ENCODE results near the gene ARHGEF7. TPM values are rescaled to one million over a fixed set of nuclear protein-coding genes. Genes with fewer than 3 reads are reported as not detected.

ARHGEF7 gene
- total and polyA plus RNA-seq, 5 donors = 21.3 to 43.9 (median 35.3) TPM

DNA sequence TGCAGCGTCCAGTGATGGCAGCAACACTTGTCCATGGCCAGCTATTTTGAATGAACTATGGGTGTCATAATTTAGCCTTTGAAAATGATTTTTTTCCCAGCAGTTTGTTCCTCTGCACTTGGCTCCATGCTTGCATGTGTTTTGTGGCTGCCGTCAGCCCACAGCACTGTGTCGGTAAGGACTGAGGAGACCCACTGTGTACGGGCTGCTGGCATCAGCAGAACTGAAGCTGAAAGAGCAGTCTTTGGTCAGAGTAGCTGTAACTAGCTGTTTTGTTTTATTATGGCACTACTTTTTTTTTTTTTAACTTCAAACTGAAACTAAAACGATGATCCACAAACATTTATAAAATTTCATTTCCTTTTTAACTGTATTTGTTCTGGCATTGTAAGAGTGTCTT is 155.0 kb downstream of the ARHGEF7 start:
- Histone ChIP-seq H3K4me3 (ENCODE audit: low read length) (no peak overlapping the region), H3K4me1 (ENCODE audit: control insufficient read depth, insufficient read depth, low read length) (peaks cover 4% of the 10 kb centered on the region), H3K9me3 (ENCODE audit: control insufficient read depth, low read length) (no peaks in the 10 kb centered on the region), H3K27ac (ENCODE audit: low read length) (no peak overlapping the region), H3K27me3 (ENCODE audit: control insufficient read depth, insufficient read depth) (no peaks in the 10 kb centered on the region)
- WGBS = 62% methylated on average over 5 of the region's 5 CpGs
- DNase-seq (no peak), ATAC-seq (no peak)
- intact Hi-C loops (cut with DNase I) = no loop called here

DNA sequence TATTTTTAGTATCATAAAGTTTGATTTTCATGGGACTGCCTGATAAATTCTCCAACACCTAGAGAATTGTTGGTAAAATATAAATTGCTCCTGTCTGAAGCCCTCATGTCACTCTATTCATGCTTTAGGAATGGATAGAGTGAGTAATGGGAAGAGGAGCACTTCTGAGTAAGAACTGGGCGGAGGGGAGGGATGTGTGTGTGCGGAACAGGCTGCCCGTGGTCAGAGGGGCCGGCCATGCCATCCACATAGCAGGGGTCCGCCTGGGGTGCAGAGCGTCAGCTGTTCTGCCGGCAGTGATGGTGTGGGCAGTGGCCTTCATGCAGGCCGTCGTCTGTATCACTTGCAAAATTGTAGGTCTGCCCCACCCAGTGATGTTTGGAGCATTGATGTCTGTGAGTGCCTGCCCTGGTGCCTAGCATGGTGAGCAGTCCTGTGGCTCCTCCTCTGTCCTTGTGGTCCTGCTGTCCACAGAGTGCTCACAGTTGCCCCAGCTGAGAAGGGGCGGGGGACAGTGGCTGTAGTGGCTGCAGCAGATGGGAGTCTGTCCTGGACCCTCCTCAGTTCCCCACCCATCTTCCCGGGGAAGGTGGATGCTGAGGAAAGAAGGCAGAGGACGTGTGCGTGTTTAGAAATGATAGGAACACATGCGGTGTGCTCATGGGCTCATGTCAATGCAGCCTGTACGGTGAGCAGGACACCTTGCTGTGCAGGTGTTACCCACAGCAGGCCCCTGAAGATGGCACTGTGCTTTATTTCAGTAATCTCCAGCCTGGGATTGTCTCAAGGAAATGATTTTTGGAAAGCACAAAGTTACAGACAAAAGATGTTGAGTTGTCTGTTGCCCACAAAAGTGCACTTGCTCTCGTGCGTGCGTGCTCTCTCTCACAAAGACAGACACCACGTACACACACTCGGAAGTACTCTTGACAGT is 155.9 kb downstream of the ARHGEF7 start:
- H3K4me1 ChIP-seq (ENCODE audit: control insufficient read depth, insufficient read depth, low read length) = peaks cover 4% of the 10 kb centered on the region
- no peak for DNase-seq
- H3K27ac ChIP-seq (ENCODE audit: low read length) = no peak overlapping the region
- no peaks in the 10 kb centered on the region for H3K27me3 ChIP-seq (ENCODE audit: control insufficient read depth, insufficient read depth)
- intact Hi-C loops (cut with DNase I) = no loop called here
- no peak overlapping the region for H3K4me3 ChIP-seq (ENCODE audit: low read length)
- 89% methylated on average over 20 of the region's 20 CpGs for WGBS
- ATAC-seq = peak; percentile 14 to 29
- H3K9me3 ChIP-seq (ENCODE audit: control insufficient read depth, low read length) = no peaks in the 10 kb centered on the region

DNA sequence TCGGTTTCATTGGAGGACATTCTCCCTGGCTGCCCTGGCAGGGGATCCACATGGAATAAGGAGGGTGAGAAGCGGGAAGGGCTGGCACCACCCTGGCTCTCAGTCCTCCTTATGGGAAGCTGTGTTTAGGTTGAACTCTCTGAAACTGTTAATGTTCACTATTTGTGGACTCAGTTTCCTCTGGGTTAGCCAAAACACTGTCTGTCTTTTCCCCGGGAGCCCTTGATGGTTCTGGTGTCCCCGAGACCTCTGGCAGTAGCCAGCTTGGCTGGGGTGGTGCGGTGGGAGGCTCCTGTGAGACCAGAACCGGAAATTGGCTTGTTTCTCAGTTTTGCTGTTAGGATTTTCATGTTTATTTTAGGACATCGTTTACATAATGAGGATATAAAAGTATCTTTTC is 157.0 kb downstream of the ARHGEF7 start:
- H3K4me3 ChIP-seq (ENCODE audit: low read length) = no peak overlapping the region
- no peaks in the 10 kb centered on the region for H3K9me3 ChIP-seq (ENCODE audit: control insufficient read depth, low read length)
- whole genome bisulfite sequencing = 58% methylated on average over 7 of the region's 7 CpGs
- H3K4me1 ChIP-seq (ENCODE audit: control insufficient read depth, insufficient read depth, low read length) = peaks cover 4% of the 10 kb centered on the region
- no peak overlapping the region for H3K27ac ChIP-seq (ENCODE audit: low read length)
- peak in 1 of 2 donors; percentile 44 for ATAC-seq
- intact Hi-C loops (cut with DNase I) = no loop called here
- DNase-seq = no peak
- no peaks in the 10 kb centered on the region for H3K27me3 ChIP-seq (ENCODE audit: control insufficient read depth, insufficient read depth)

DNA sequence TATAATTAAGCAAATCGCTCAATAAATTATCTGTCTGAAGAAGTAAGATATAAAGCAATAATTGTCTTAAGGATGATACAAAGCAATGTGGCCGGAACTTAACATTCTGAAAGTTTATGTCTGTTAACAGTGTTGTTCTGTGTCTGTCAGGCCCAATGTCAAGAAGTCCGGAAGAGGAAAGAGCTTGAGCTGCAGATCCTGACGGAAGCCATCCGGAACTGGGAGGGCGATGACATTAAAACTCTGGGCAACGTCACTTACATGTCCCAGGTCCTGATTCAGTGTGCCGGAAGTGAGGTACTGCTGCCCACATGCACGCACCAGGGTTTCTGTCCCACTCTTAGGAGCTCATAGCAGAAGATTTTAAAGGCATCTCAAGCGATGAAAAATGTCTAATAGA is 160.3 kb downstream of the ARHGEF7 start:
- intact Hi-C loops (cut with DNase I) = no loop called here
- Histone ChIP-seq H3K4me3 (ENCODE audit: low read length) (no peak overlapping the region), H3K27me3 (ENCODE audit: control insufficient read depth, insufficient read depth) (no peaks in the 10 kb centered on the region), H3K27ac (ENCODE audit: low read length) (no peak overlapping the region), H3K4me1 (ENCODE audit: control insufficient read depth, insufficient read depth, low read length) (peaks cover 4% of the 10 kb centered on the region), H3K9me3 (ENCODE audit: control insufficient read depth, low read length) (no peaks in the 10 kb centered on the region)
- DNase-seq (no peak), ATAC-seq (no peak)
- WGBS = 62% methylated on average over 10 of the region's 10 CpGs

DNA sequence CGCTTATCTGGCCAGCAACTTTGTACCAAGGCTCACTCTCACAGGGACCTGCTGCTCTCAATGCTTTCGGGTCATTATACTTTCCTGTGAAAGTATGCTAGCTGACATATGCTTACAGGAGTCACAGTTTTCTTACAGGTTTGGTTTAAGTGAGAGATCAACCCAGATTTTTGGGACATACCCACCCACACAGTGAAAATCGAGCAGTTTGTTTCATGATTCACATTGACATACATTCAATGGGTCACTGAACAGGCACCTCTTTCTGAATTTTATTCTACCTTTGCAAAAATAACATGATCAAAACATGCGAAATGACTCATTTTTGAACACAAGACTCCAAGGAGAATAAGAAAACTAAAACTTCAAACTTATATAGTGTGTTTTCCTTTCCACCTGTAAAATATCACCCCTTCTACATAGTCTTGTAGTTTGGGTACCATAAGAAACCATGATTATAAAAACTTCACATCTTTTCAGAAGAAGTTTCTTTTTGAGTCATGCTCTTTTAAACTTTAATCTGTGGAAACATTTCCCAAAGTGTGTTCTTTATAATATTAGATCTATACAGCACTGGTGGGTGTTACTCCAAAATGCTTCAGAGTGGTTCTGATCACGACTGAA is 161.0 kb downstream of the ARHGEF7 start:
- intact Hi-C loops (cut with DNase I) = no loop called here
- Histone ChIP-seq H3K4me1 (ENCODE audit: control insufficient read depth, insufficient read depth, low read length) (peaks cover 6% of the 10 kb centered on the region), H3K9me3 (ENCODE audit: control insufficient read depth, low read length) (no peaks in the 10 kb centered on the region), H3K27ac (ENCODE audit: low read length) (no peak overlapping the region), H3K27me3 (ENCODE audit: control insufficient read depth, insufficient read depth) (no peaks in the 10 kb centered on the region), H3K4me3 (ENCODE audit: low read length) (no peak overlapping the region)
- WGBS = 93% methylated on average over 5 of the region's 5 CpGs
- DNase-seq = no peak
- ATAC-seq = no peak

DNA sequence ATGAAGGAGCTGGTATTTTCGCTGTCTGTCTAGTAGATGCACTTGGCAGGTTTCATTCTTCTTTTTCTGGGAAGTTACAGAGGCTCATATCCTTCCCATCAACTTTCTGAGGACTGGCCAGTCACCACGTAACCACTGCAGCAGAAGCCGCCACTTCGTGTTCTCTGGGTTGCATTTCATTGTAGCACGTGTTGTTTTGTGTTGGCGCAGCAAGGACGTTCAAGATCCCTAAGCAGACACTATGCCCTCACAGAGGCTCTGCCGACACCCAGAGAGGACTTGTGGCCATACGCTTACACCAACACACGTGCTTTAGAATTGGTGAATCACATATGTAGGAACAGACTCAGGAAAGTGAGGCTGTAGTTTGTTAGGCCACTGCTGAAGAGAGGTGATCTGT is 163.1 kb downstream of the ARHGEF7 start:
- DNase-seq (peak in 1 of 3 donors; percentile 54), ATAC-seq (peak; percentile 32 to 45)
- Histone ChIP-seq H3K4me3 (ENCODE audit: low read length) (no peak overlapping the region), H3K27me3 (ENCODE audit: control insufficient read depth, insufficient read depth) (no peaks in the 10 kb centered on the region), H3K9me3 (ENCODE audit: control insufficient read depth, low read length) (no peaks in the 10 kb centered on the region), H3K4me1 (ENCODE audit: control insufficient read depth, insufficient read depth, low read length) (peaks cover 4% of the 10 kb centered on the region), H3K27ac (ENCODE audit: low read length) (peak overlapping the region; percentile 96)
- intact Hi-C loops (cut with DNase I) = no loop called here
- WGBS = 71% methylated on average over 10 of the region's 10 CpGs

DNA sequence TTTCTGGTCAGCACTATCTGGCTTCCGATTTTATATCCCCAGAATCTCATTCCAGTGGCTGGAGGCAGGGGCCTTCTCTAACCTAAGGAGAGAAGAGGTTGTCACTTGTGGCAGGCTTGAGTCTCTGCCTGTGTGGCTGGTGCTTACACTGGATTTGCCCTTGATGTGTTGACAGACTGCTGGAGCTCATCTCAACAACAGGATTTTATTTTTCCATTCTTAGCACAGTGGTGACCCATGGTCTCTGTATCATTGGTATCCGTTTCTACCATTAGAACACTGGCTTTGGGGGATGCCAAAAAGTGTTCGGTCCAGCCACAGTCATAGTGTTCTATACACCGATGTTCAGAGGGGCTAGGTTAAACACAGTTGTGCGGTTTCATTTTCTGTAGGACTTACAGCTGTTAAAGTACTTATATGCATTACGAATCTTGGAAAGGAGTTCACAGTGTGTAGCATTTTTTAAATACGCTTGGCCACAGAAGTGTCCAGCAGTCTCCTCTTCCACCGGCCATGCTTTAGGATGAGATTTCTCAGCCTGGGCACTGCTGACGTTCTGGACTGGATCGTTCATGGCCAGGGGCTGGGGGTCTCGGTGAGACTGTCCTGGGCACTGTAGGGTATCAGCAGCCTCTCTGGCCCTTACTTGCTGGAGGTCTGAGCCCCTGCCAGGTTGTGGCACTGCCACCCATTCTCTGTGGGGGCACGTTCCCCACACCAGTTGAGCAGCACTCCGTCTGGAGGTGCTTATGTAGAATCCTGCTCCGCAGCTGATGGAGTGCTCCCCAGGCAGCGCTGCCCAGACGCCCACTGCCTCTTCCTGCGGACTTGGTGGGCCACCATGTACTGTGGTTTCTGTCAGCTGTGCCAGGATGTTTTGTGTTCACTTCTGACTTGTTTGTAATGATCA is 163.9 kb downstream of the ARHGEF7 start:
- Histone ChIP-seq H3K4me3 (ENCODE audit: low read length) (no peak overlapping the region), H3K4me1 (ENCODE audit: control insufficient read depth, insufficient read depth, low read length) (peaks cover 4% of the 10 kb centered on the region), H3K9me3 (ENCODE audit: control insufficient read depth, low read length) (no peaks in the 10 kb centered on the region), H3K27ac (ENCODE audit: low read length) (peak overlapping the region; percentile 96), H3K27me3 (ENCODE audit: control insufficient read depth, insufficient read depth) (no peaks in the 10 kb centered on the region)
- ATAC-seq (peak; percentile 68 to 73), DNase-seq (peak in 1 of 3 donors; percentile 40)
- WGBS = 73% methylated on average over 17 of the region's 17 CpGs
- intact Hi-C loops (cut with DNase I) = no loop called here

- Histone ChIP-seq H3K4me3 (ENCODE audit: low read length) (no peak overlapping the region), H3K27me3 (ENCODE audit: control insufficient read depth, insufficient read depth) (no peaks in the 10 kb centered on the region), H3K9me3 (ENCODE audit: control insufficient read depth, low read length) (no peaks in the 10 kb centered on the region), H3K27ac (ENCODE audit: low read length) (peak overlapping the region; percentile 79), H3K4me1 (ENCODE audit: control insufficient read depth, insufficient read depth, low read length) (peaks cover 4% of the 10 kb centered on the region)
- WGBS = 69% methylated on average over 12 of the region's 12 CpGs
- ATAC-seq (no peak), DNase-seq (no peak)
- intact Hi-C loops (cut with DNase I) = no loop called here
Measured at GRCh38 chr13:111280226-111280625, 165.1 kb downstream of the ARHGEF7 start.

GRCh38 chr13:111280681-111281585 is 165.8 kb downstream of the ARHGEF7 start:
- Histone ChIP-seq H3K9me3 (ENCODE audit: control insufficient read depth, low read length) (no peaks in the 10 kb centered on the region), H3K4me1 (ENCODE audit: control insufficient read depth, insufficient read depth, low read length) (peaks cover 4% of the 10 kb centered on the region), H3K27ac (ENCODE audit: low read length) (peak overlapping the region; percentile 79), H3K27me3 (ENCODE audit: control insufficient read depth, insufficient read depth) (no peaks in the 10 kb centered on the region), H3K4me3 (ENCODE audit: low read length) (no peak overlapping the region)
- 52% methylated on average over 12 of the region's 12 CpGs for WGBS
- ATAC-seq (no peak), DNase-seq (no peak)
- intact Hi-C loops (cut with DNase I) = no loop called here

GRCh38 chr13:111281751-111282311 is 166.7 kb downstream of the ARHGEF7 start:
- intact Hi-C loops (cut with DNase I) = no loop called here
- Histone ChIP-seq H3K4me1 (ENCODE audit: control insufficient read depth, insufficient read depth, low read length) (peaks cover 4% of the 10 kb centered on the region), H3K9me3 (ENCODE audit: control insufficient read depth, low read length) (no peaks in the 10 kb centered on the region), H3K27me3 (ENCODE audit: control insufficient read depth, insufficient read depth) (no peaks in the 10 kb centered on the region), H3K4me3 (ENCODE audit: low read length) (no peak overlapping the region), H3K27ac (ENCODE audit: low read length) (peak overlapping the region; percentile 98)
- ATAC-seq (peak; percentile 13 to 17), DNase-seq (no peak)
- 21% methylated on average over 10 of the region's 10 CpGs for WGBS

All from right cardiac atrium (tissue), 5 donors.